Astrocyte of the cerebellum (primary cell): ENCODE measurements around the gene ADAMTS8.

Experiments
- DNase-seq: peaks from one replicate; pipeline ENCODE4 v3.0.0-alpha.2; 2011; ENCODE audit warnings: low read depth
- H3K4me3 ChIP-seq: 2 replicates; pipeline ENCODE4 v1.5.1; 2011; ENCODE audit warnings: mild to moderate bottlenecking, low read depth, low read length, moderate library complexity
- CTCF ChIP-seq: IDR thresholded peaks from 2 replicates; pipeline ENCODE4 v1.5.1; 2012; ENCODE audit warnings: low read length, low read depth, moderate library complexity, mild to moderate bottlenecking; ENCODE audit errors: missing control alignments
- in situ Hi-C: cut with HindIII; loops from 2 replicates; pipeline ENCODE4 v1.10.0; 2017; ENCODE audit warnings: low sequenced_read_pairs

ADAMTS8 gene

GRCh38 chr11:130421199-130421585, 7.2 kb downstream of the ADAMTS8 start:
- TF ChIP-seq CTCF: no peak
- in situ Hi-C loops: no loop called here
- DNase-seq: no peak
- H3K4me3 ChIP-seq: no peak overlapping the region

GRCh38 chr11:130420478-130421198, 7.8 kb downstream of the ADAMTS8 start:
- in situ Hi-C loops: no loop called here
- no peak for DNase-seq
- TF ChIP-seq CTCF: no peak
- no peak overlapping the region for H3K4me3 ChIP-seq

- in situ Hi-C loops: no loop called here
- H3K4me3 ChIP-seq: no peak overlapping the region
- no peak for TF ChIP-seq CTCF
- DNase-seq: no peak
Measured at GRCh38 chr11:130418756-130419155, 9.7 kb downstream of the ADAMTS8 start.

GRCh38 chr11:130418210-130418609, 10.2 kb downstream of the ADAMTS8 start:
- no peak for DNase-seq
- no peak for TF ChIP-seq CTCF
- no peak overlapping the region for H3K4me3 ChIP-seq
- in situ Hi-C loops: no loop called here

GRCh38 chr11:130416906-130417305, 11.5 kb downstream of the ADAMTS8 start:
- H3K4me3 ChIP-seq: no peak overlapping the region
- no peak for TF ChIP-seq CTCF
- in situ Hi-C loops: no loop called here
- no peak for DNase-seq

GRCh38 chr11:130416530-130416882, 11.9 kb downstream of the ADAMTS8 start:
- no peak for TF ChIP-seq CTCF
- no peak overlapping the region for H3K4me3 ChIP-seq
- in situ Hi-C loops: no loop called here

More at GRCh38 chr11:130416530-130416882, 11.9 kb downstream of the ADAMTS8 start:
- no peak for DNase-seq
